WTC11 (cell line): ENCODE measurements around the gene RAD17.

Source experiments
- KAT7 ChIP-seq: sonication (generic); formaldehyde crosslinking; IDR thresholded peaks from 2 replicates; pipeline ENCODE4 v1.8.1; 2023; ENCODE audit warnings: missing genetic modification reagents, mild to moderate bottlenecking, borderline replicate concordance
- TF ChIP-seq, protein P1 (sequence below): fragments of 200-600 bp; IDR thresholded peaks from 2 replicates; pipeline ENCODE4 v1.8.0; 2022; ENCODE audit warnings: antibody characterized with exemption

DNA sequence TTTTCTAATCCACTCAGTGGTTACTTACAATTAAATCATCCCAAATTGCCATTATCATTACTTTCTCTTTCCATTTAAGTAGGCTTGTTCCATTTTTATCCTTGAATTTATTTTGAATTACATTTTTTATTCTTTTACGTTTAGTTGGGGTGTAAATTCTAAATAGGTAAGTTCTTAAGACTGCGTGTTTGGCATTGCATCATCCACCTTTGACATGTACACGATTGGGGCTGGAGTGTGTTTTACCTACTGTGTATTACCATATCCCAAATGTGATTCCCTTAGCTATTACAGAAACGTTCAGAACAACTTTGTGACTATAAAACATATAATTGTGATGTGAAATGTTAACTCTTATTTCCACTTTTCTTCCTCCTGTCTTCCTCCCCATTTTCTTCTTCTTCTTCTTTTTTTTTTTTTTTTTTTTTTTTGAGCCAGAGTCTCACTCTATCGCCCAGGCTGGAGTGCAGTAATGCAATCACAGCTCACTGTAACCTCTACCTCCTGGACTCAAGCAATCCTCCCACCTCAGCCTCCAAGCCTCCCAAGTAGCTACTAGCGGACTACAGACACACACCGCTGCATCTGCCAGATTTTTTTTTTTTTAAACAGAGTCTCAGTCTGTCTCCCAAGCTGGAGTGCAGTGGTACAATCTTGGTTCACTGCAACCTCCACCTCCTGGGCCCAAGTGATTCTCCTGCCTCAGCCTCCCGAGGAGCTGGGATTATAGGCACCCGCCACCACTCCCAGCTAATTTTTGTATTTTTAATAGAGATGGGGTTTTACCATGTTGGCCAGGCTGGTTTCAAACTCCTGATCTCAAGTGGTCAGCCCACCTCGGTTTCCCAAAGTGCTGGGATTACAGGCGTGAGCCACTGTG, 62.0 kb downstream of the RAD17 start:
- TF ChIP-seq, protein P1, sequence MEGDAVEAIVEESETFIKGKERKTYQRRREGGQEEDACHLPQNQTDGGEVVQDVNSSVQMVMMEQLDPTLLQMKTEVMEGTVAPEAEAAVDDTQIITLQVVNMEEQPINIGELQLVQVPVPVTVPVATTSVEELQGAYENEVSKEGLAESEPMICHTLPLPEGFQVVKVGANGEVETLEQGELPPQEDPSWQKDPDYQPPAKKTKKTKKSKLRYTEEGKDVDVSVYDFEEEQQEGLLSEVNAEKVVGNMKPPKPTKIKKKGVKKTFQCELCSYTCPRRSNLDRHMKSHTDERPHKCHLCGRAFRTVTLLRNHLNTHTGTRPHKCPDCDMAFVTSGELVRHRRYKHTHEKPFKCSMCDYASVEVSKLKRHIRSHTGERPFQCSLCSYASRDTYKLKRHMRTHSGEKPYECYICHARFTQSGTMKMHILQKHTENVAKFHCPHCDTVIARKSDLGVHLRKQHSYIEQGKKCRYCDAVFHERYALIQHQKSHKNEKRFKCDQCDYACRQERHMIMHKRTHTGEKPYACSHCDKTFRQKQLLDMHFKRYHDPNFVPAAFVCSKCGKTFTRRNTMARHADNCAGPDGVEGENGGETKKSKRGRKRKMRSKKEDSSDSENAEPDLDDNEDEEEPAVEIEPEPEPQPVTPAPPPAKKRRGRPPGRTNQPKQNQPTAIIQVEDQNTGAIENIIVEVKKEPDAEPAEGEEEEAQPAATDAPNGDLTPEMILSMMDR: no peak
- TF ChIP-seq KAT7 (CRISPR knock-in tag): no peak
